ENCODE measurements around the gene C15orf61.

C15orf61 gene

GRCh38 chr15:67512140-67512539 is 8.8 kb upstream of the C15orf61 start (continued):
- no peak for TF ChIP-seq ZNF488 (tag by site-specific recombination; IDR thresholded peaks at IDR 0.05)
- no peak for TF ChIP-seq ZNF239 (tag by site-specific recombination; IDR thresholded peaks at IDR 0.05)
- TF ChIP-seq ZNF266 (tag by site-specific recombination; IDR thresholded peaks at IDR 0.05; ENCODE audit: low read depth), result no peak
- no peak for TF ChIP-seq BCL11A (tag by site-specific recombination; IDR thresholded peaks at IDR 0.05; ENCODE audit: low read depth)
- no peak for TF ChIP-seq ZNF184 (tag by site-specific recombination; IDR thresholded peaks at IDR 0.05)
- no peak for TF ChIP-seq ZNF449 (tag by site-specific recombination; IDR thresholded peaks at IDR 0.05)
- no peak for TF ChIP-seq TSHZ1 (tag by site-specific recombination; IDR thresholded peaks at IDR 0.05; ENCODE audit: borderline replicate concordance)
- TF ChIP-seq IKZF3 (tag by site-specific recombination; IDR thresholded peaks at IDR 0.05), result 0 out of 2 replicates have a peak, but pooled peaks have one; percentile 40
- TF ChIP-seq ZEB2 (tag by site-specific recombination; IDR thresholded peaks at IDR 0.05), result peak; percentile 55; the same call in 1 of the 2 replicates
- TF ChIP-seq ZNF391 (tag by site-specific recombination; IDR thresholded peaks at IDR 0.05; ENCODE audit: borderline replicate concordance, low read depth), result no peak
- TF ChIP-seq ZNF768 (tag by site-specific recombination; IDR thresholded peaks at IDR 0.05), result peak; percentile 0; the same call in 1 of the 2 replicates
- TF ChIP-seq ZFP37 (tag by site-specific recombination; IDR thresholded peaks at IDR 0.05), result no peak
- 0 out of 2 replicates have a peak, but pooled peaks have one; percentile 28 for TF ChIP-seq ZBTB8A (tag by site-specific recombination; IDR thresholded peaks at IDR 0.05)
- TF ChIP-seq ZNF362 (tag by site-specific recombination; IDR thresholded peaks at IDR 0.05), result no peak
- no peak for TF ChIP-seq ZNF354C (tag by site-specific recombination; IDR thresholded peaks at IDR 0.05; ENCODE audit: borderline replicate concordance, low read depth)
- no peak for TF ChIP-seq ZNF670 (tag by site-specific recombination; IDR thresholded peaks at IDR 0.05; ENCODE audit: low read depth)
- TF ChIP-seq ZIC2 (tag by site-specific recombination; IDR thresholded peaks at IDR 0.05), result peak; percentile 62
- TF ChIP-seq ZNF248 (tag by site-specific recombination; IDR thresholded peaks at IDR 0.05), result no peak
- TF ChIP-seq ZSCAN16 (tag by site-specific recombination; IDR thresholded peaks at IDR 0.05), result no peak
- no peak for TF ChIP-seq ZNF624 (tag by site-specific recombination; IDR thresholded peaks at IDR 0.05)
- no peak for TF ChIP-seq ZNF473 (tag by site-specific recombination; IDR thresholded peaks at IDR 0.05)
- TF ChIP-seq ZNF157 (tag by site-specific recombination; IDR thresholded peaks at IDR 0.05), result no peak
- TF ChIP-seq ZNF571 (tag by site-specific recombination; IDR thresholded peaks at IDR 0.05), result no peak
- no peak for TF ChIP-seq ZNF48 (tag by site-specific recombination; IDR thresholded peaks at IDR 0.05)
- TF ChIP-seq PRDM1 (tag by site-specific recombination; IDR thresholded peaks at IDR 0.05), result no peak
- TF ChIP-seq ZNF2 (tag by site-specific recombination; IDR thresholded peaks at IDR 0.05), result peak; percentile 19; the same call in 1 of the 2 replicates
- no peak for TF ChIP-seq ZBTB1 (tag by site-specific recombination; IDR thresholded peaks at IDR 0.05)
- TF ChIP-seq ZNF350 (tag by site-specific recombination; IDR thresholded peaks at IDR 0.05), result no peak
- TF ChIP-seq SETDB1 (IDR thresholded peaks at IDR 0.05; ENCODE audit: insufficient read length, low read length), result no peak
- TF ChIP-seq ZNF521 (tag by site-specific recombination; IDR thresholded peaks at IDR 0.05), result no peak
- TF ChIP-seq ZNF18 (tag by site-specific recombination; IDR thresholded peaks at IDR 0.05), result no peak
- no peak for TF ChIP-seq ZNF830 (tag by site-specific recombination; IDR thresholded peaks at IDR 0.05; ENCODE audit: low read depth)
- TF ChIP-seq ATF2 (tag by site-specific recombination; IDR thresholded peaks at IDR 0.05; ENCODE audit: low read depth), result no peak
